ENCODE measurements around the gene HIKESHI.

The HIKESHI gene

DNA sequence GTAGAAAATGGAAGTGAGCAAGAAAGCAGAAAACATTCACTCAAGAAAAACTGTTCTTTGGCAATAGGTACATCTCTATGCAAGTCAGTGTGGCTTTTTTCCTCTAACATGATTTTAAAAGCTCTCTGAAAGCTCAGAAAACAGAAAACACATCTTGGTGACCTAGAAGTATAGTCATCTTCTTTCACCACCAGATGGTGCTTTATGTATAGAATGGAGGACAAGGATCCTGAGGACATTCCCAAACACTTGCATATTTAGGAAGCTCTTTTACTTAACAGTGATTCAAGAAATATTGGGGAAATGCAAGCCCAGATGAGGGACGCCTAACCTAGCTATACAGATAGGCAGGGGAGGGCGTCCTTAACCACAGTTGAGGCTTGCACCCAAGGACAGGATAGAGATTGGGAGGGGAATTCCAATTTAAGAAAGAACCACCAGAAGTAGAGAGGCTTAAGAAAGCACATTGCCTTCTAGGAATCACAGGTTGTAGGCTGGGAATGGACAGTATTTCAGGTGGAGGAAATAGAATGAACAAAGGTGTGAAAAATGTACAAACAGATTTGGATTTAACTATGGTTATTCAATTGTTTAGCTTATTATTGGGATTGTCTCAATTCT, 58.8 kb downstream of the HIKESHI start:
- no peak overlapping the region for H3K27ac ChIP-seq (ENCODE audit: low read length)
- H3K36me3 ChIP-seq (ENCODE audit: control insufficient read depth in 1 of 2, insufficient read depth in 2 of 2, low read length in 2 of 2): no peaks in the 10 kb centered on the region
- H3K9me3 ChIP-seq (ENCODE audit: control insufficient read depth in 1 of 2, low read length in 2 of 2): no peaks in the 10 kb centered on the region
- no peaks in the 10 kb centered on the region for H3K27me3 ChIP-seq (ENCODE audit: low read depth, low read length)
- H3K4me3 ChIP-seq (ENCODE audit: low read depth in 1 of 2, low read length in 2 of 2): no peak overlapping the region
- H3K4me1 ChIP-seq (ENCODE audit: control insufficient read depth in 1 of 2, insufficient read depth in 2 of 2, low read length in 2 of 2): no peaks in the 10 kb centered on the region

GRCh38 chr11:86363424-86363823, 61.4 kb downstream of the HIKESHI start:
- Histone ChIP-seq H3K27ac (ENCODE audit: low read length) (no peak overlapping the region), H3K9me3 (ENCODE audit: control insufficient read depth in 1 of 2, low read length in 2 of 2) (no peaks in the 10 kb centered on the region), H3K27me3 (ENCODE audit: low read depth, low read length) (no peaks in the 10 kb centered on the region), H3K4me1 (ENCODE audit: control insufficient read depth in 1 of 2, insufficient read depth in 2 of 2, low read length in 2 of 2) (no peaks in the 10 kb centered on the region), H3K4me3 (ENCODE audit: low read depth in 1 of 2, low read length in 2 of 2) (no peak overlapping the region), H3K36me3 (ENCODE audit: control insufficient read depth in 1 of 2, insufficient read depth in 2 of 2, low read length in 2 of 2) (no peaks in the 10 kb centered on the region)

GRCh38 chr11:86365546-86365945, 63.5 kb downstream of the HIKESHI start:
- H3K27ac ChIP-seq (ENCODE audit: low read length): no peak overlapping the region
- no peaks in the 10 kb centered on the region for H3K4me1 ChIP-seq (ENCODE audit: control insufficient read depth in 1 of 2, insufficient read depth in 2 of 2, low read length in 2 of 2)
- no peaks in the 10 kb centered on the region for H3K9me3 ChIP-seq (ENCODE audit: control insufficient read depth in 1 of 2, low read length in 2 of 2)
- H3K4me3 ChIP-seq (ENCODE audit: low read depth in 1 of 2, low read length in 2 of 2): no peak overlapping the region
- no peaks in the 10 kb centered on the region for H3K36me3 ChIP-seq (ENCODE audit: control insufficient read depth in 1 of 2, insufficient read depth in 2 of 2, low read length in 2 of 2)
- no peaks in the 10 kb centered on the region for H3K27me3 ChIP-seq (ENCODE audit: low read depth, low read length)

DNA sequence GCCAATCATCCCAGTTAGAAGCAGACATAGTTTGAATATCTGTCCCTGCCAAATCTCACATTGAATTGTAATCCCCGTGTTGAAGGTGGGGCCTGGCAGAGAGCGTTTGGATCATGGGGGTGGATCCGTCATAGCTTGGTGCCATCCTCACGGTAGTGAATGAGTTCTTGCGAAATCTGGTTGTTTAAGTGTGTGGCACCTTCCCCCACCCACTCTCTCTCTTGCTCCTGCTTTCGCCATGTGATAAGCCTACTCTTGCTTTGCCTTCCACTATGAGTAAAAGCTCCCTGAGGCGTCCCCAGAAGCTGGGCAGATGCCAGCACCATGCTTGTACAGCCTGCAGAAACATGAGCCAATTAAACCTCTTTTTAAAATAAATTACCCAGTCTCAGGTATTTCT, 67.6 kb downstream of the HIKESHI start:
- Histone ChIP-seq H3K27ac (ENCODE audit: low read length) (no peak overlapping the region), H3K36me3 (ENCODE audit: control insufficient read depth in 1 of 2, insufficient read depth in 2 of 2, low read length in 2 of 2) (no peaks in the 10 kb centered on the region), H3K4me1 (ENCODE audit: control insufficient read depth in 1 of 2, insufficient read depth in 2 of 2, low read length in 2 of 2) (no peaks in the 10 kb centered on the region), H3K27me3 (ENCODE audit: low read depth, low read length) (no peaks in the 10 kb centered on the region), H3K9me3 (ENCODE audit: control insufficient read depth in 1 of 2, low read length in 2 of 2) (no peaks in the 10 kb centered on the region), H3K4me3 (ENCODE audit: low read depth in 1 of 2, low read length in 2 of 2) (no peak overlapping the region)

DNA sequence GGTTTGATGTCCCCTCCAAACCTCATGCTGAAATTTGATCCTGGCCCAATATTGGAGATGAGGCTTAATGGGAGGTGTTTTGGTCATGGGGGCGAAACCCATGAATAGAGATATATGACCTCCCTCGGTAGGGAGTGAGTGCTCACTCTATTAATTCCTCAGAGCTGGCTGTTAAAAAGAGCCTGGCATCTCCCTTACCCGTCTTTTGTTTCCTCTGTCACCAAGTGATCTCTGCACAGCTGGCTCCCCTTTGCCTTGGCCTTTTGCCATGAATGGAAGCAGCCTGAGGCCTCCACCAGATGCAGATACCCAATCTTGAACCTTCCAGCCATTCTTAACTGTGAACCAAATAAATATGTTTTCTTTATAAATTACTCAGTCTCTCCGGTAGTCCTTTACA, 68.1 kb downstream of the HIKESHI start:
- Histone ChIP-seq H3K4me3 (ENCODE audit: low read depth in 1 of 2, low read length in 2 of 2) (no peak overlapping the region), H3K36me3 (ENCODE audit: control insufficient read depth in 1 of 2, insufficient read depth in 2 of 2, low read length in 2 of 2) (no peaks in the 10 kb centered on the region), H3K27ac (ENCODE audit: low read length) (no peak overlapping the region), H3K27me3 (ENCODE audit: low read depth, low read length) (no peaks in the 10 kb centered on the region), H3K9me3 (ENCODE audit: control insufficient read depth in 1 of 2, low read length in 2 of 2) (no peaks in the 10 kb centered on the region), H3K4me1 (ENCODE audit: control insufficient read depth in 1 of 2, insufficient read depth in 2 of 2, low read length in 2 of 2) (no peaks in the 10 kb centered on the region)

DNA sequence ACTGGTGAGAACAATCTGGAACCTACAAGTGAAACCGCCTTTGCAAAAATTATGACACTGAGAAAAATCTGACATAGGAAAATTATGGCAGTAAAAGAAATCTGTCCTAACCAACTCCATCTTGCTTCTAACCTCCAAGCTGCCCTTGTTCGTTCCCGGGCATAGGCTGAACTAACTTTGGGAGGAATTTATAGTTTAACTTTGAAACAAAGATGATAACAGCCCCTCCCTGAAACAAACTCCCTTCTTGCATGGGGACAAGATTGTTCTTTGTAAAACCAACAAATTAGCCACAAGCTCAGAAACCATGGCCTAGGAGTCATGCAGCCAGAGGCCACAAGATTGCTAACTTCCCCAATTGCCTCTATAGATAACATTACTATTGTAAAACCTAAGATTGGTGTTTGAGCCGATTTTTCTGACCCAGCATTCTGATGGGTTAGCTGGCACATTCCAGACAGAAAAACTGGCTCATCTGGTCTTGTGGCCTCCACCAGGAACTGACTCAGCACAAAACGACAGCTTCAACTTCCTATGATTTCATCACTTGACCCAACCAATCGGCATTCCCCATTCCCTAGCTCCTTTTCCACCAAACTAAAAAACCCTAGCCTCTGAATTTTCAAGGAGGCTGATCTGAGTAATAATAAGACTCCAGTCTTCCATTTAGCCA, 69.0 kb downstream of the HIKESHI start:
- H3K27me3 ChIP-seq (ENCODE audit: low read depth, low read length): no peaks in the 10 kb centered on the region
- no peak overlapping the region for H3K27ac ChIP-seq (ENCODE audit: low read length)
- no peaks in the 10 kb centered on the region for H3K36me3 ChIP-seq (ENCODE audit: control insufficient read depth in 1 of 2, insufficient read depth in 2 of 2, low read length in 2 of 2)
- H3K9me3 ChIP-seq (ENCODE audit: control insufficient read depth in 1 of 2, low read length in 2 of 2): no peaks in the 10 kb centered on the region
- H3K4me3 ChIP-seq (ENCODE audit: low read depth in 1 of 2, low read length in 2 of 2): no peak overlapping the region
- no peaks in the 10 kb centered on the region for H3K4me1 ChIP-seq (ENCODE audit: control insufficient read depth in 1 of 2, insufficient read depth in 2 of 2, low read length in 2 of 2)

DNA sequence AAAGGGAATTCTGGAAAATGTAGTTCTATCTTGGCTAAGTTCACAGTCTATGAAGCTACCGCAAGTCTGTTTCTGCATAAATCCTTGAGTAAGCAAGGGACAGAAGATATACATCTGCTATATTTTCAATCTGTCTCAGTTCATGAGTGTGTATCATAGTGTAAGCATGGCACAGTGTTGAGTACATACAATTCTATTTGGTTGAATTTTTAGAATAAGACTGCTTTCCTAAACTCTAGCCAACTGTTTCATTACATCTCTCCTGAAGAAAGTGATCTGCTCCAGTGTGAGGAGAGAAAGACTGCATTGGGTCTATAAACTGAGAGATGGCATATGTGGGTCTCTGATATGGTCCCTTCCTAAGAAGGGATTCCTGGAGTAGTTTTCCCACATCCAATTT, 70.0 kb downstream of the HIKESHI start:
- Histone ChIP-seq H3K36me3 (ENCODE audit: control insufficient read depth in 1 of 2, insufficient read depth in 2 of 2, low read length in 2 of 2) (no peaks in the 10 kb centered on the region), H3K27ac (ENCODE audit: low read length) (no peak overlapping the region), H3K27me3 (ENCODE audit: low read depth, low read length) (no peaks in the 10 kb centered on the region), H3K9me3 (ENCODE audit: control insufficient read depth in 1 of 2, low read length in 2 of 2) (no peaks in the 10 kb centered on the region), H3K4me3 (ENCODE audit: low read depth in 1 of 2, low read length in 2 of 2) (no peak overlapping the region), H3K4me1 (ENCODE audit: control insufficient read depth in 1 of 2, insufficient read depth in 2 of 2, low read length in 2 of 2) (no peaks in the 10 kb centered on the region)

DNA sequence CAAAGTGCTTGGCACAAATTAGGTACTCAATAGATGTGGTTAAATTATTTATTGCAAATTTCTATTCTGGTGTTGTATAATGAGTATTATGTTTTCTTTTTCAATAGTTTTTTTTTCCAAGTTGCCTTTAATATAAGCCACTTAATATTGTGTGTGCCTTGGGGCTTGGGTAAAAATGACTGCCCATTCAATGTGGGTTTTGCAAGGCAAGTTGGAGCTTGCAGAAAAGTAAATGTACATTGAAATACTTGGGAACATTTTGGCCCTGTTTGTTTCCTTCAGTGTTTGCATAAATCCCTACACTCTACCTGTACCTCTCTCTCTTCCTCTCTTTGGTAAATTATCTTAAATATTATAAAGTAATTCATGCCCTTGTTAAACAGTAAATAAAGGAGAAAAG, 70.5 kb downstream of the HIKESHI start:
- Histone ChIP-seq H3K27me3 (ENCODE audit: low read depth, low read length) (no peaks in the 10 kb centered on the region), H3K4me1 (ENCODE audit: control insufficient read depth in 1 of 2, insufficient read depth in 2 of 2, low read length in 2 of 2) (no peaks in the 10 kb centered on the region), H3K36me3 (ENCODE audit: control insufficient read depth in 1 of 2, insufficient read depth in 2 of 2, low read length in 2 of 2) (no peaks in the 10 kb centered on the region), H3K9me3 (ENCODE audit: control insufficient read depth in 1 of 2, low read length in 2 of 2) (no peaks in the 10 kb centered on the region), H3K27ac (ENCODE audit: low read length) (no peak overlapping the region), H3K4me3 (ENCODE audit: low read depth in 1 of 2, low read length in 2 of 2) (no peak overlapping the region)

GRCh38 chr11:86374069-86374468, 72.0 kb downstream of the HIKESHI start:
- Histone ChIP-seq H3K9me3 (ENCODE audit: control insufficient read depth in 1 of 2, low read length in 2 of 2) (no peaks in the 10 kb centered on the region), H3K4me3 (ENCODE audit: low read depth in 1 of 2, low read length in 2 of 2) (peak overlapping the region in 1 of 2 donors; percentile 32), H3K27ac (ENCODE audit: low read length) (no peak overlapping the region), H3K36me3 (ENCODE audit: control insufficient read depth in 1 of 2, insufficient read depth in 2 of 2, low read length in 2 of 2) (no peaks in the 10 kb centered on the region), H3K27me3 (ENCODE audit: low read depth, low read length) (no peaks in the 10 kb centered on the region), H3K4me1 (ENCODE audit: control insufficient read depth in 1 of 2, insufficient read depth in 2 of 2, low read length in 2 of 2) (no peaks in the 10 kb centered on the region)

GRCh38 chr11:86374586-86374985, 72.5 kb downstream of the HIKESHI start, which contains the start of gene CCDC81:
Gene CCDC81 (plus strand): TSS chr11:86374887. CDS start chr11:86375164, 277 bp downstream.
- Histone ChIP-seq H3K4me3 (ENCODE audit: low read depth in 1 of 2, low read length in 2 of 2) (peak within 1 kb of the TSS; percentile 32 to 54), H3K36me3 (ENCODE audit: control insufficient read depth in 1 of 2, insufficient read depth in 2 of 2, low read length in 2 of 2) (no peaks in the 10 kb centered on the region), H3K27me3 (ENCODE audit: low read depth, low read length) (no peaks in the 10 kb centered on the region), H3K9me3 (ENCODE audit: control insufficient read depth in 1 of 2, low read length in 2 of 2) (no peaks in the 10 kb centered on the region), H3K27ac (ENCODE audit: low read length) (no peak within 1 kb of the TSS), H3K4me1 (ENCODE audit: control insufficient read depth in 1 of 2, insufficient read depth in 2 of 2, low read length in 2 of 2) (no peaks in the 10 kb centered on the region)

GRCh38 chr11:86377972-86378371, 75.9 kb downstream of the HIKESHI start:
- Histone ChIP-seq H3K9me3 (ENCODE audit: control insufficient read depth in 1 of 2, low read length in 2 of 2) (no peaks in the 10 kb centered on the region), H3K27me3 (ENCODE audit: low read depth, low read length) (no peaks in the 10 kb centered on the region), H3K4me3 (ENCODE audit: low read depth in 1 of 2, low read length in 2 of 2) (no peak overlapping the region), H3K36me3 (ENCODE audit: control insufficient read depth in 1 of 2, insufficient read depth in 2 of 2, low read length in 2 of 2) (no peaks in the 10 kb centered on the region), H3K27ac (ENCODE audit: low read length) (no peak overlapping the region), H3K4me1 (ENCODE audit: control insufficient read depth in 1 of 2, insufficient read depth in 2 of 2, low read length in 2 of 2) (no peaks in the 10 kb centered on the region)

Data from muscle layer of duodenum (tissue), 2 donors.